Endometrium (tissue), 2 donors: ENCODE results near the gene POF1B.
"Not testable (repeated sequence)": the region's sequence is repeated elsewhere in the genome, so short reads cannot be mapped to it uniquely, and the experiment has no call there.

ENCODE experiments used
- FAIRE-seq: peaks from 2 replicates; lab custom pipeline; 2012; peaks lifted over from hg19 to GRCh38; lab: Jason Lieb, UNC
- donor health status: control.
- donor health status: control.

POF1B gene

GRCh38 chrX:85379174-85379907 lies at the start of gene POF1B:
POF1B (minus strand) TSS chrX:85379665; CDS start chrX:85379454, 211 bp downstream.
- no peak for FAIRE-seq

- no peak for FAIRE-seq
Observed at GRCh38 chrX:85429066-85429465, 49.6 kb upstream of the POF1B start.

- FAIRE-seq = no peak
Observed at GRCh38 chrX:85419293-85419692, 39.8 kb upstream of the POF1B start.

- no peak for FAIRE-seq
Observed at GRCh38 chrX:85391878-85392238, 12.4 kb upstream of the POF1B start.

- no peak for FAIRE-seq
Observed at GRCh38 chrX:85391185-85391877, 11.9 kb upstream of the POF1B start.

GRCh38 chrX:85381602-85382001 lies 2.1 kb upstream of the POF1B start:
- no peak for FAIRE-seq

GRCh38 chrX:85378461-85378860 lies 1.0 kb downstream of the POF1B start:
- no peak for FAIRE-seq

GRCh38 chrX:85375333-85375738 lies 4.1 kb downstream of the POF1B start:
- FAIRE-seq = no peak

GRCh38 chrX:85365370-85365995 lies 14.0 kb downstream of the POF1B start:
- FAIRE-seq = no peak

GRCh38 chrX:85359051-85359450 lies 20.4 kb downstream of the POF1B start:
- no peak for FAIRE-seq

- FAIRE-seq = no peak
Observed at GRCh38 chrX:85345523-85345922, 33.9 kb downstream of the POF1B start.

- no peak for FAIRE-seq
Observed at GRCh38 chrX:85327060-85327333, 52.5 kb downstream of the POF1B start.

- FAIRE-seq = no peak
Observed at GRCh38 chrX:85326234-85327059, 53.0 kb downstream of the POF1B start.

GRCh38 chrX:85311348-85311747 lies 68.1 kb downstream of the POF1B start:
- FAIRE-seq = not testable (repeated sequence)

- no peak for FAIRE-seq
Observed at GRCh38 chrX:85309717-85310116, 69.7 kb downstream of the POF1B start.

- FAIRE-seq = no peak
Observed at GRCh38 chrX:85303544-85303943, 75.9 kb downstream of the POF1B start.

GRCh38 chrX:85288992-85289723 lies 90.3 kb downstream of the POF1B start:
- no peak for FAIRE-seq

- FAIRE-seq = not testable (repeated sequence)
Observed at GRCh38 chrX:85285286-85285685, 94.2 kb downstream of the POF1B start.

- no peak for FAIRE-seq
Observed at GRCh38 chrX:85244450-85245211, 134.8 kb downstream of the POF1B start.

GRCh38 chrX:85243761-85244449 lies 135.6 kb downstream of the POF1B start, which contains the start of the genes SATL1 and ZNF711:
SATL1 (minus strand) TSS chrX:85243779; CDS start chrX:85108968, 134,811 bp downstream.
ZNF711 (plus strand) TSS chrX:85243991; CDS start chrX:85247573, 3,582 bp downstream.
- FAIRE-seq = no peak
